Subcutaneous abdominal adipose tissue (tissue), 5 donors: ENCODE measurements around the gene BRAF.
"Not testable (repeated sequence)": the region's sequence is repeated elsewhere in the genome, so short reads cannot be mapped to it uniquely, and the experiment has no call there.

Experiments used
- H3K27ac ChIP-seq: one replicate; pipeline ENCODE4 v1.7.0; 2013; ENCODE audit warnings: low read depth, mild to moderate bottlenecking, inconsistent platforms, low read length, moderate library complexity
- H3K27me3 ChIP-seq, 5 donors: one replicate each; pipeline ENCODE4 v1.7.0; 2013; ENCODE audit warnings: low read length in 5 of 5, inconsistent platforms in 1 of 5; ENCODE audit not compliant: control insufficient read depth in 5 of 5, insufficient read depth in 4 of 5
- H3K36me3 ChIP-seq, 5 donors: one replicate each; pipeline ENCODE4 v1.7.0; 2013; ENCODE audit warnings: low read length in 5 of 5; ENCODE audit not compliant: control insufficient read depth in 5 of 5, insufficient read depth in 5 of 5
- H3K4me1 ChIP-seq, 5 donors: one replicate each; pipeline ENCODE4 v1.7.0; 2013; ENCODE audit warnings: low read length in 5 of 5, mild to moderate bottlenecking in 3 of 5, moderate library complexity in 1 of 5; ENCODE audit not compliant: control insufficient read depth in 5 of 5, insufficient read depth in 5 of 5
- H3K4me3 ChIP-seq, 5 donors: one replicate each; pipeline ENCODE4 v1.7.0; 2013; ENCODE audit warnings: low read length in 5 of 5, low read depth in 1 of 5
- H3K9ac ChIP-seq, 5 donors: one replicate each; pipeline ENCODE4 v1.7.0; 2013; ENCODE audit warnings: low read length in 5 of 5, mild to moderate bottlenecking in 4 of 5, moderate library complexity in 3 of 5
- H3K9me3 ChIP-seq, 5 donors: one replicate each; pipeline ENCODE4 v1.7.0; 2013; ENCODE audit warnings: low read length in 5 of 5; ENCODE audit not compliant: control insufficient read depth in 5 of 5
- donor health status: healthy.
- donor health status: healthy.
- donor health status: healthy.
- donor health status: healthy.
- donor health status: healthy.

BRAF gene

GRCh38 chr7:140918236-140918635 lies 6.5 kb downstream of the BRAF start:
- Histone ChIP-seq H3K4me3 (no peak overlapping the region), H3K36me3 (no peaks in the 10 kb centered on the region), H3K4me1 (peaks cover 1 to 22% (median 13%) of the 10 kb centered on the region in 5 donors)

DNA sequence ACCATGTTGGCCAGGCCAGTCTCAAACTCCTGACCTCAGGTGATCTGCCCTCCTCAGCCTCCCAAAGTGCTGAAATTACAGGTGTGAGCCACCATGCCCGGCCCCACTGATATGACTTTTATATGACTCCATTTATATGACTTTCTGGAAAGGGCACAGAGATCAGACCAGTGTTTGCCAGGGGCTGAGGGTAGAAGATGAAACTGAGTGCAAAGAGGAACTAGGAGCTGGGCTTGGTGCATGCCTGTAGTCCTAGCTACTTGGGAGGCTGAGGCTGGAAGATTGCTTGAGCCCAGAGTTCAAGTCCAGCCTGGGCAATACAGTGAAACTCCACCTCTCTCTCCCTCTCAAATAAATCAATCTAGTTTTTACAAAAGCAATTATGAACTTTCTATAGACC lies 7.5 kb downstream of the BRAF start:
- H3K4me1 ChIP-seq: peaks cover 0 to 18% (median 4%) of the 10 kb centered on the region in 5 donors
- no peaks in the 10 kb centered on the region for H3K9me3 ChIP-seq
- H3K4me3 ChIP-seq: no peak overlapping the region
- H3K9ac ChIP-seq: no peak overlapping the region
- no peak overlapping the region for H3K27ac ChIP-seq
- no peaks in the 10 kb centered on the region for H3K36me3 ChIP-seq
- H3K27me3 ChIP-seq: no peaks in the 10 kb centered on the region

More at GRCh38 chr7:140918236-140918635, 6.5 kb downstream of the BRAF start:
- H3K27me3 ChIP-seq: no peaks in the 10 kb centered on the region
- no peak overlapping the region for H3K27ac ChIP-seq
- no peaks in the 10 kb centered on the region for H3K9me3 ChIP-seq
- H3K9ac ChIP-seq: no peak overlapping the region

DNA sequence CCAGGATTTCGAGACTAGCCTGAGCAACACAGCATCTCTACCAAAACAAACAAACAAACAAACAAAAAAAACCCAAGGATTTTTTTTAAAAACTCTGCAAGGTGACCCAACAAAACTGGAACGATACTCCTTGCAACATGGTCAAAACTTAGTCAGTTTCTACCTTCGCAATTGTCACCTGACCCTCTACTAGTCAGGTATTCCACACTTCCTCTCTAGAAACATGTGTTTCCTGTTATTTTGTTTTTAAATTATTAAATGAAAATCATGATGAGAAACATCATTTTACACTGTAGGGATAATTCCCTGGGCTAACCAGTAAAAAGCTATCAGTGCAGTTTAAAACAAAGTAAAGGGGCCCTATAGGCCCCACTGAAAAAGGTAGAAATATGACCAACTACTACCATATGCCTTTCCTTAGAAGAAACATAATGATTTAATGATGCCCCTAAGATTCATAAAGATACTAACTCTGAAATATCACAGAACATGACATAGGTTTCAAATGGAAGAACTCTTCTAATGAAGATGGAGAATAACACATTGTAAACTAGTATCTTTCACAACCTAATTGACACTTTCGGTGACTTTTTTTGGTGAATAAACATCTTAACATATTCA lies 8.7 kb downstream of the BRAF start:
- H3K4me3 ChIP-seq: no peak overlapping the region
- H3K27me3 ChIP-seq: no peaks in the 10 kb centered on the region
- H3K36me3 ChIP-seq: no peaks in the 10 kb centered on the region
- peaks cover 0 to 13% (median 0%) of the 10 kb centered on the region in 5 donors for H3K4me1 ChIP-seq
- no peaks in the 10 kb centered on the region for H3K9me3 ChIP-seq
- no peak overlapping the region for H3K9ac ChIP-seq
- H3K27ac ChIP-seq: no peak overlapping the region

DNA sequence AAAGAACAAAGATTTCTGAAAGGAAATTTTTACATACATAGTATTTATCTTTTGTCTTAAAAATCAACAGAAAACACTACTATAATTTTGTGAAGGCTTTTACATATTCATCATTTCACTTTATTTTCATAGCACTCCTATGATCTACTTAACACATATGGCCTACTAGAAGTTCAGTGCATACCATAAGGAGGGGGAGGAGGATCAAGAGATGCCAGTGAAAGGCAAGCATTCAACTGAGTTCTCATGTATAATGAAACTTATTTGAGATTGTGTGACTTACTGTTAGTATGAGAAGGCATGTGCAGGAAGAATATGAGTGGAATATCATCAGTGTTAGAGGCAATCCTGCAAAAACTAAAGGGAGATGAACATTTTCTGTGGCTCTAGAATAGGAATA lies 10.6 kb downstream of the BRAF start:
- H3K4me3 ChIP-seq: no peak overlapping the region
- no peaks in the 10 kb centered on the region for H3K27me3 ChIP-seq
- peaks cover 0 to 13% (median under 1%) of the 10 kb centered on the region in 5 donors for H3K4me1 ChIP-seq
- H3K36me3 ChIP-seq: no peaks in the 10 kb centered on the region
- H3K27ac ChIP-seq: no peak overlapping the region
- no peak overlapping the region for H3K9ac ChIP-seq
- H3K9me3 ChIP-seq: no peaks in the 10 kb centered on the region

DNA sequence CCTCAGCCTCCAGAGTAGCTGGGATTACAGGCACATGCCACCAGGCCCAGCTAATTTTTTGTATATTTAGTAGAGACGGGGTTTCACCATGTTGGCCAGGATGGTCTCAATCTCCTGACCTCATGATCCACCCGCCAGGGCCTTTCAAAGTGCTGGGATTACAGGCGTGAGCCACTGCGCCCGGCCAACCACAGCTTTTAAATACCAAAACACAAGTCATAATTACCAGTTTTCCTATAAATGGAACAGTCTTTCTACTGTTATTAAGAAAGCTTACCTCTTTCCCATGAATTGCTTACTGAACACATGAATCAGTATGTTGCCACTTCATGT lies 11.2 kb downstream of the BRAF start:
- H3K9ac ChIP-seq, H3K27ac ChIP-seq, H3K4me3 ChIP-seq, H3K36me3 ChIP-seq, H3K9me3 ChIP-seq, H3K27me3 ChIP-seq: not testable (repeated sequence)
- H3K4me1 ChIP-seq: peaks cover 0 to 15% (median 5%) of the 10 kb centered on the region in 5 donors

DNA sequence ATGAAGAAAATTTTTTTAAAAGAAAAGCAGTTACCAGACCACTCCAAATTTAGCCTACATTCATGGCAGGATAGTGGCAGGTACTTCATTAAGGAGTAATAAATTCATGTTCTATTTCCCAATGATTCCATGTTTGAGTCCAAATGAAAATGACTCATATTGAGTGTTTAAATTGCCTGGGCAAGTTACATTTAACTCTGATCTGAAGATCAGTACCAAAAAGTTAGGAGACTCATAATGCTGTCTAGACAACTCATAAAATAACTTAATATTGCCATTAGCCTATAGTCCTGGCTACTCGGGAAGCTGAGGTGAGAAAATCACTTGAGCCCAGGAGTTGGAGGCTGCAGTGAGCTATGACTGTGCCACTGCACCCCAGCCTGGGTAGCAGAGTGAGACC lies 13.0 kb downstream of the BRAF start:
- H3K9ac ChIP-seq: no peak overlapping the region
- H3K9me3 ChIP-seq: no peaks in the 10 kb centered on the region
- H3K4me1 ChIP-seq: peaks cover 0 to 12% (median 11%) of the 10 kb centered on the region in 5 donors

GRCh38 chr7:140909476-140910161 lies 15.1 kb downstream of the BRAF start:
- peaks cover 0 to 11% (median 5%) of the 10 kb centered on the region in 5 donors for H3K4me1 ChIP-seq
- H3K9ac ChIP-seq: no peak overlapping the region
- H3K36me3 ChIP-seq: no peaks in the 10 kb centered on the region
- no peaks in the 10 kb centered on the region for H3K9me3 ChIP-seq
- H3K27me3 ChIP-seq: no peaks in the 10 kb centered on the region
- no peak overlapping the region for H3K27ac ChIP-seq
- no peak overlapping the region for H3K4me3 ChIP-seq

More for the DNA sequence above, 13.0 kb downstream of the BRAF start:
- Histone ChIP-seq H3K27me3 (no peaks in the 10 kb centered on the region), H3K27ac (no peak overlapping the region), H3K4me3 (no peak overlapping the region), H3K36me3 (no peaks in the 10 kb centered on the region)

DNA sequence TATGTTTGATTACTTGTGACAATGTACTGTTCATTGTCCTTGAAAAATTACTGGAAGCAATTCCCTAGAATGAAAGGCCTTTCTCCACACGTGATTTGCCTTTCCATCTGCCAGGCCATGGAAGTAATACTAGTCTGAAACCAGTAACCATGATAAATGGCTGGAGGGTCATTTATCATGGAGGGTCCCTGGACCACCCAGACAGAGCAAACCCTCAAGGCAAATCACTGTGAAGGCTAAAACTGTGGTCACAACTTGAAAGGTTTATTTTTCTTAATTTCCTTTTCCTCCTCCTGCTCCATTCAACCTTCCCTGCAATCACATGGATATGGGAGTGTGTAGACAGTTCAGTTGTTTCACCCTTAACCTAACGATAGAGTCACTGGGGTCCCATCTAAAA lies 16.4 kb downstream of the BRAF start:
- Histone ChIP-seq H3K9ac (no peak overlapping the region), H3K27ac (no peak overlapping the region), H3K4me3 (no peak overlapping the region), H3K27me3 (no peaks in the 10 kb centered on the region), H3K9me3 (no peaks in the 10 kb centered on the region), H3K4me1 (peaks cover 0 to 11% (median 5%) of the 10 kb centered on the region in 5 donors), H3K36me3 (no peaks in the 10 kb centered on the region)

DNA sequence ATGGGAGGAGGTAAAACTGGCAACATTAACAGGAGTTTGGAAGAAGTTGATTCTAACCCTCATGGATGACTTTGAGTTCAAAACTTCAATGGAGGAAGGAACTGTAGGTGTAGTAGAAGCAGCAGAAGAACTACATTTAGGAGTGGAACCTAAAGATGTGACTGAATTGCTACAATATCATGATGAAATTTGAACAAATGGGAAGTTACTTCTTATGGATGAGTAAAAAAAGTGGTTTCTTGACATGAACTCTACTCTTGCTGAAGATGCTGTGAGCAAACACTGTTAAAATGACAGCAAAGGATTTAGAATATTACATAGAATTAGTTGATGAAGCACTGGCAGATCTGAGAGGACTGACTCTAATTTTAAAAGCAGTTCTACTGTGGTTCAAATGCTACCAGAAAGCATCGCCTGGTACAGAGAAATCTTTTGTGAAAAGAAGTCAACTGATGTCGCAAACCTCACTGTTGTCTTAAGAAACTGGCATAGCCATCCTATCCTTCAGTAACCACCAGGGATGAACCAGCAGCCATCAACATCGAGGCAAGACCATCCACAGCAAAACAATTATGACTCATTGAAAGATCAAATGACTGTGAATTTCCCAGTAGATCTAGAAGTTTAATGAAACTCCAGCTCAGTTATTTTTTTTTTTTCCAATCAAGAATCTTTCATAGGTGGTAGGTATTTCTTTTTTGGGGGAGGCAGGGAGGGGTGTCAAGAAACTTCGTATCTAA lies 20.8 kb downstream of the BRAF start:
- Histone ChIP-seq H3K36me3 (no peaks in the 10 kb centered on the region), H3K27ac (no peak overlapping the region), H3K4me3 (no peak overlapping the region), H3K4me1 (peaks cover 0 to 9% (median 5%) of the 10 kb centered on the region in 5 donors), H3K9me3 (no peaks in the 10 kb centered on the region), H3K27me3 (no peaks in the 10 kb centered on the region), H3K9ac (no peak overlapping the region)

- Histone ChIP-seq H3K9me3 (no peaks in the 10 kb centered on the region), H3K4me1 (no peaks in the 10 kb centered on the region), H3K27me3 (no peaks in the 10 kb centered on the region), H3K9ac (no peak overlapping the region), H3K4me3 (no peak overlapping the region), H3K27ac (no peak overlapping the region), H3K36me3 (no peaks in the 10 kb centered on the region)
Observed at GRCh38 chr7:140902303-140902953, 22.3 kb downstream of the BRAF start.
